Measurements from ENCODE around the gene DACT1.

GRCh38 chr14:58690801-58691516 lies 53.2 kb downstream of the DACT1 start:
- TF ChIP-seq CTCF (IDR thresholded peaks at IDR 0.05): no peak
- TF ChIP-seq POLR2A (IDR thresholded peaks at IDR 0.05): no peak

Measured in thyroid gland (tissue), 4 donors.